CD14-positive monocyte (primary cell): ENCODE data around the gene GPD2. TPM values are rescaled to one million over a fixed set of nuclear protein-coding genes. Genes with fewer than 3 reads are reported as not detected.
A peak's percentile ranks its signal among the peaks of the same experiment; 100 is the strongest.

Experiments
- DNase-seq, 3 donors: peaks; one replicate each; pipeline ENCODE4 v3.0.0-alpha.2; 2011 to 2022
- H2AFZ ChIP-seq: 2 replicates; pipeline ENCODE4 v1.6.0; 2012; ENCODE audit warnings: mild to moderate bottlenecking, low read depth, low read length, inconsistent platforms; ENCODE audit not compliant: insufficient read depth, poor library complexity, severe bottlenecking
- H3K27ac ChIP-seq, 2 donors: 1 replicate in 1 of 2; 2 replicates in 1 of 2; pipeline ENCODE4 v1.5.1; 2012 to 2013; ENCODE audit warnings: low read length in 2 of 2, control low read depth in 1 of 2, inconsistent platforms in 1 of 2, low read depth in 1 of 2, mild to moderate bottlenecking in 1 of 2
- H3K27me3 ChIP-seq, 2 donors: one replicate each; pipeline versions ENCODE4 v1.6.0 to v1.6.1; 2011 to 2013; ENCODE audit warnings: low read length in 2 of 2; ENCODE audit not compliant: control insufficient read depth in 2 of 2, insufficient read depth in 2 of 2
- H3K36me3 ChIP-seq, 2 donors: replicated peaks in 1 of 2; 1 replicate in 1 of 2; 2 replicates in 1 of 2; pipeline versions ENCODE4 v1.5.1 to v1.6.1; 2012 to 2013; ENCODE audit warnings: low read length in 2 of 2, control low read depth in 1 of 2, inconsistent platforms in 1 of 2, mild to moderate bottlenecking in 1 of 2; ENCODE audit not compliant: insufficient read depth in 2 of 2, control insufficient read depth in 1 of 2
- H3K4me1 ChIP-seq, 2 donors: 1 replicate in 1 of 2; 2 replicates in 1 of 2; pipeline versions ENCODE4 v1.5.1 to v1.6.1; 2012 to 2013; ENCODE audit warnings: low read length in 2 of 2, control low read depth in 1 of 2, inconsistent platforms in 1 of 2, mild to moderate bottlenecking in 1 of 2, moderate library complexity in 1 of 2; ENCODE audit not compliant: insufficient read depth in 2 of 2, control insufficient read depth in 1 of 2
- H3K4me2 ChIP-seq: replicated peaks from 2 replicates; pipeline ENCODE3; 2012; ENCODE audit warnings: low read length, moderate library complexity, mild to moderate bottlenecking; ENCODE audit not compliant: poor library complexity, severe bottlenecking; ENCODE audit errors: extremely low read depth
- H3K4me3 ChIP-seq, 3 experiments: fragments of 200-600 bp in 1 of 3; sonication (generic) in 1 of 3; replicated peaks in 1 of 3; 1 replicate in 2 of 3; 2 replicates in 1 of 3; pipeline ENCODE4 v1.5.1; 2011 to 2013; ENCODE audit warnings: low read length in 3 of 3, mild to moderate bottlenecking in 3 of 3, control low read depth in 2 of 3, low read depth in 2 of 3, inconsistent platforms in 1 of 3, moderate library complexity in 1 of 3
- H3K79me2 ChIP-seq: 2 replicates; pipeline ENCODE4 v1.6.0; 2012; ENCODE audit warnings: mild to moderate bottlenecking, control low read depth, inconsistent platforms, low read length, moderate library complexity; ENCODE audit not compliant: insufficient read depth
- H3K9ac ChIP-seq: 2 replicates; pipeline ENCODE4 v1.6.0; 2017; ENCODE audit warnings: low read length, mild to moderate bottlenecking; ENCODE audit not compliant: insufficient read depth, poor library complexity, severe bottlenecking
- H3K9me3 ChIP-seq, 2 donors: replicated peaks in 1 of 2; 1 replicate in 1 of 2; 2 replicates in 1 of 2; pipeline versions ENCODE4 v1.5.1 to v1.6.1; 2012 to 2013; ENCODE audit warnings: low read length in 2 of 2, control low read depth in 1 of 2; ENCODE audit not compliant: control insufficient read depth in 1 of 2, insufficient read depth in 1 of 2
- H4K20me1 ChIP-seq: 2 replicates; pipeline ENCODE4 v1.6.0; 2012; ENCODE audit warnings: mild to moderate bottlenecking, low read length, control low read depth, moderate library complexity; ENCODE audit not compliant: insufficient read depth
- H3K27ac Mint-ChIP-seq, 7 donors: one replicate each; pipeline ENCODE4 v1.8.0; 2020; ENCODE audit warnings: mild to moderate bottlenecking in 7 of 7, mixed read lengths in 7 of 7, moderate library complexity in 6 of 7, inconsistent platforms in 2 of 7
- H3K27me3 Mint-ChIP-seq, 3 donors: one replicate each; pipeline ENCODE4 v1.8.0; 2021 to 2022; ENCODE audit warnings: low read depth in 3 of 3, mild to moderate bottlenecking in 3 of 3, mixed read lengths in 3 of 3, moderate library complexity in 3 of 3, inconsistent platforms in 1 of 3
- H3K36me3 Mint-ChIP-seq, 2 donors: one replicate each; pipeline ENCODE4 v1.8.0; 2020; ENCODE audit warnings: mixed read lengths in 2 of 2, inconsistent platforms in 1 of 2, mild to moderate bottlenecking in 1 of 2
- H3K4me1 Mint-ChIP-seq: one replicate; pipeline ENCODE4 v1.8.0; 2020; ENCODE audit warnings: mild to moderate bottlenecking, mixed read lengths
- H3K4me3 Mint-ChIP-seq, 2 donors: one replicate each; pipeline ENCODE4 v1.8.0; 2020; ENCODE audit warnings: mild to moderate bottlenecking in 2 of 2, mixed read lengths in 2 of 2, moderate library complexity in 1 of 2
- H3K9me3 Mint-ChIP-seq, 7 donors: one replicate each; pipeline ENCODE4 v1.8.0; 2020 to 2022; ENCODE audit warnings: mixed read lengths in 7 of 7, mild to moderate bottlenecking in 6 of 7, moderate library complexity in 6 of 7, inconsistent platforms in 2 of 7
- WGBS: methylation state at CpG from one replicate; pipeline ENCODE4 v1.1.5; 2013; ENCODE audit warnings: missing lambda C conversion rate; ENCODE audit not compliant: insufficient coverage; 5-methylcytosine and 5-hydroxymethylcytosine counted together
- intact Hi-C, 2 donors: fragments of 100-400 bp; cut with micrococcal nuclease; formaldehyde crosslinking; loops; one replicate each; pipeline versions ENCODE4 v1.15.0 to v1.15.1; 2023
- polyA plus RNA-seq, 3 donors: library from polyadenylated mRNA; depleted of rRNA in 1 of 3; unstranded in 2 of 3; stranded (reverse) in 1 of 3; fragments of 300-500 nt in 2 of 3; fragments of >200 nt in 1 of 3; fragmentation: Illumina TruSeq in 2 of 3; gene quantifications; 1 replicate in 2 of 3; 2 replicates in 1 of 3; pipeline ENCODE4 v1.2.3, GENCODE V29; 2012 to 2021
- TF ChIP-seq, protein P1 (sequence below): fragments of 200-600 bp; IDR thresholded peaks from one replicate; pipeline ENCODE4 v1.8.0; 2022; ENCODE audit warnings: antibody characterized with exemption, mild to moderate bottlenecking

The GPD2 gene
- polyA plus RNA-seq, 3 donors: 13.4 to 17.1 (median 14.5) TPM

DNA sequence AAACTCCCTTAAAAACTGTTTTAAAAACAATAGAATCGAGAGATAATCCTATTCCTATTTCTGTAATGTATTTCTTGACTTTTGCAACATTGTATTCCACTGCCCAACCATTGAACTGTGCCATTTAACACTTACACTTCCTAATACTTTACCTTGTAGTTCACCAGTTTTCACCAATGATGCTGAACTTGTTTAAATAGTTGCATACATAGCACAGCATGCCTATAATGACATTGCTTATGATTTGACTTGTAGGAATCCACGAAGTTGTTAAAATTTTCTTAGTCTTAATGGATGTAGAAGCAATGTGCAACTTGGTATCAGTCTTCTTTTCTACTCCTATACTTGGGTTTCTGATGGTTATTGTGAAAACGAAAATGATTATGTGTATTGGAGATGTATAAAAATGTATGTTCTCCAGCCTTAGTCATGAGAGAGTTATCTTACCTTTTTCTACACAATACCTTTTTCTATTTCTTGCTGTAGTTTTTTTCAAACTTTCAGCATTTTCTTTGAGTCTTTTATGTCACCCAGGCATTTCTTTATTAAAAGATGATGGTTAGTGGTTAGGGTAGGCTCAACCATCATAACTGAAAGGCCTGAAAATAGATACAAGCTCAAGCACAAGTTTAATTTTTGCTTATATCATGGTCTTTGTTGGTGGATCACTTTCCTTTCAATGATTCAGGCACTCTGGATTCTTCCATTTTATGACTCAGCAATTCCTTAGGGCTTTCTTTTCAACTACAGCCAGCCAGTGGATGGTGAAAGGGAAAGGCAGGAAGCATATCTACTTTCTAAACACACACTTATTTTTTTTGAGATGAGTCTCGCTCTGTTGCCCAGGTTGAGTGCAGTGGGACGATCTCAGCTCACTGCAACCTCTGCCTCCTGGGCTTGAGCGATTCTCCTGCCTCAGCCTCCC, 9.4 kb downstream of the GPD2 start:
- peak in 1 of 3 donors; percentile 13 for DNase-seq
- H3K4me1 Mint-ChIP-seq: peaks cover 63% of the 10 kb centered on the region
- H2AFZ ChIP-seq: no peak overlapping the region
- no peak overlapping the region for H3K9ac ChIP-seq
- H3K4me3 ChIP-seq: no peak overlapping the region
- H3K36me3 ChIP-seq: peaks cover 7 to 16% of the 10 kb centered on the region in 2 donors
- no peak overlapping the region for H3K4me3 Mint-ChIP-seq
- peaks cover 9 to 14% of the 10 kb centered on the region in 2 donors for H3K4me1 ChIP-seq
- peaks cover 99% of the 10 kb centered on the region for H3K79me2 ChIP-seq
- TF ChIP-seq, protein P1, sequence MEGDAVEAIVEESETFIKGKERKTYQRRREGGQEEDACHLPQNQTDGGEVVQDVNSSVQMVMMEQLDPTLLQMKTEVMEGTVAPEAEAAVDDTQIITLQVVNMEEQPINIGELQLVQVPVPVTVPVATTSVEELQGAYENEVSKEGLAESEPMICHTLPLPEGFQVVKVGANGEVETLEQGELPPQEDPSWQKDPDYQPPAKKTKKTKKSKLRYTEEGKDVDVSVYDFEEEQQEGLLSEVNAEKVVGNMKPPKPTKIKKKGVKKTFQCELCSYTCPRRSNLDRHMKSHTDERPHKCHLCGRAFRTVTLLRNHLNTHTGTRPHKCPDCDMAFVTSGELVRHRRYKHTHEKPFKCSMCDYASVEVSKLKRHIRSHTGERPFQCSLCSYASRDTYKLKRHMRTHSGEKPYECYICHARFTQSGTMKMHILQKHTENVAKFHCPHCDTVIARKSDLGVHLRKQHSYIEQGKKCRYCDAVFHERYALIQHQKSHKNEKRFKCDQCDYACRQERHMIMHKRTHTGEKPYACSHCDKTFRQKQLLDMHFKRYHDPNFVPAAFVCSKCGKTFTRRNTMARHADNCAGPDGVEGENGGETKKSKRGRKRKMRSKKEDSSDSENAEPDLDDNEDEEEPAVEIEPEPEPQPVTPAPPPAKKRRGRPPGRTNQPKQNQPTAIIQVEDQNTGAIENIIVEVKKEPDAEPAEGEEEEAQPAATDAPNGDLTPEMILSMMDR: no peak
- WGBS: 80% methylated on average over 2 of the region's 6 CpGs
- no peaks in the 10 kb centered on the region for H3K27me3 ChIP-seq
- no peak overlapping the region for H3K4me2 ChIP-seq
- H3K27me3 Mint-ChIP-seq: peaks cover 0 to 2% (median 0%) of the 10 kb centered on the region in 3 donors
- no peaks in the 10 kb centered on the region for H3K9me3 ChIP-seq
- H3K27ac ChIP-seq: no peak overlapping the region
- peaks cover 48% of the 10 kb centered on the region for H4K20me1 ChIP-seq
- peaks cover 13 to 31% of the 10 kb centered on the region in 2 donors for H3K36me3 Mint-ChIP-seq
- H3K27ac Mint-ChIP-seq: peak overlapping the region in 3 of 7 donors; percentile 18 to 30 (median 28)
- no peaks in the 10 kb centered on the region for H3K9me3 Mint-ChIP-seq
- intact Hi-C loops: no loop called here

DNA sequence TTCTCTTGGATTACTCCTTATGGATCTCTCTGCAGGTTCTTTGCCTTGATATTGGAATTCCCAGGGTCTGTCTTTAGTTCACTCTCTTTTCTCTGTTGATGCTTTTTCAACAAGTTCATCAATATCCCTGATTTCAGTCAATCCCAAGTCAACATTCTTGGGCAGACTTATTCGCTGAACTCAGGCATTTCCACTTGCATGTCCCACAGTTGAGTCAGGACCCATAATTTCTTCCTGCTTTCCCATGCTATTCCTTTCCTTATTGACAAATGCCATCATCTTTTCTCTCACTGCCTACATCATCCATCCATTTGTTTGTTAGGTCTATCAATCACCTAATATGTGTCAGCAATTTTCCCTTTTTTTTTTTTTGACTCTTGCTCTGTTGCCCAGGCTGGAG, 11.6 kb downstream of the GPD2 start:
- Histone ChIP-seq H3K4me1 (peaks cover 9 to 15% of the 10 kb centered on the region in 2 donors), H3K9me3 (no peaks in the 10 kb centered on the region), H3K27ac (no peak overlapping the region), H3K4me2 (no peak overlapping the region), H3K27me3 (no peaks in the 10 kb centered on the region), H3K36me3 (no peaks in the 10 kb centered on the region), H2AFZ (no peak overlapping the region), H3K4me3 (no peak overlapping the region), H4K20me1 (peaks cover 39% of the 10 kb centered on the region), H3K9ac (no peak overlapping the region), H3K79me2 (peaks cover 85% of the 10 kb centered on the region)
- peaks cover 10 to 25% of the 10 kb centered on the region in 2 donors for H3K36me3 Mint-ChIP-seq
- no peak overlapping the region for H3K4me3 Mint-ChIP-seq
- TF ChIP-seq, protein P1: no peak
- 91% methylated on average over 1 of the region's 1 CpG for WGBS
- H3K27ac Mint-ChIP-seq: peak overlapping the region in 2 of 7 donors; percentile 22 to 53
- H3K9me3 Mint-ChIP-seq: no peaks in the 10 kb centered on the region
- peaks cover 0 to 2% (median 0%) of the 10 kb centered on the region in 3 donors for H3K27me3 Mint-ChIP-seq
- peaks cover 59% of the 10 kb centered on the region for H3K4me1 Mint-ChIP-seq
- intact Hi-C loops: no loop called here
- DNase-seq: no peak
